ENCODE data around the gene CBFA2T2. TPM values are rescaled to one million over a fixed set of nuclear protein-coding genes. Genes with fewer than 3 reads are reported as not detected.

CBFA2T2 gene
- polyA plus RNA-seq, 3 donors = 1.7 to 9.7 (median 4.9) TPM

DNA sequence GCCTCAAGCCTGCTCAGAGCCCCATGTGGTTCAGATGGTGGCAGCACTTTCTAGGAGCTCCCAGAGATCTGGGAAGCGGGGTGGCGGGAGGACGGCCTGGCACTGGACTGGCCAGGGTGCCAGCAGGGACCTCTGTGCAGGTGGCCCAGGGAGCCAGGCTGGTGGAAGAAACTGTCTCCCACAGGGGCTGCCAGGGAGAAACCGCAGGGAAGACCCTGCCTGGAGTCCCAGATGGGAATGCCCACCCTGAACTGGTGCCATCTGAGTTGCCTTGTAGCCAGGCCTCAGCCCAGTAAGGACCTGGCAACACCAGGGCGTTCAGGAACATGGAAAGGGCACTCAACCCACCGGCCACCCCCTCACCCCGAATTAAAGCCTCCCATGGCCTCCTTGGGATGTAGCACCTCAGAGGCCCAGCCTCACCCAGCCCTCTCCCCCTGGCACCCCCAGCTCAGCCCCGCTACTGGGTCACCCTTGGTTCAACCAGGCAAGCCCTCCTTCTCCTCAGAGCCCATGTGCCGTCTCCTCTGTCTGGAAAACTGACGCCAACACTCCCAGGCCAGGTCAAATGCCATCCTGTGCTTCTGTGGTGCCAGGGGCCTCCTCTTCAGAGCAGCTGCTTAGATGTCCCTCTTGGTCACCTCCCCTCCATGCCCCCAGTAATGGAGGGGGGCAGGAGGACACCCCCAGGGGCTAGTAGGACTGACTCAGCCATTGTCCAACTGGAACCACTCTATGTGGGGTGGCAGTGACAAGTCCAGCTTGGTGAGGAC lies 166.3 kb downstream of the CBFA2T2 start:
- H3K27me3 Mint-ChIP-seq (ENCODE audit: low read depth in 3 of 3) = peaks cover 1 to 8% (median 2%) of the 10 kb centered on the region in 3 donors
- H3K9me3 Mint-ChIP-seq = no peaks in the 10 kb centered on the region
- H3K4me1 Mint-ChIP-seq = peaks cover 6% of the 10 kb centered on the region
- WGBS (ENCODE audit: insufficient coverage) = 99% methylated on average over 10 of the region's 10 CpGs
- H2AFZ ChIP-seq (ENCODE audit: insufficient read depth, low read depth, low read length, poor library complexity, severe bottlenecking) = no peak overlapping the region
- no peaks in the 10 kb centered on the region for H3K36me3 ChIP-seq (replicated peaks in 1 of 2; ENCODE audit: control insufficient read depth in 1 of 2, insufficient read depth in 2 of 2, low read length in 2 of 2)
- H3K27me3 ChIP-seq (ENCODE audit: control insufficient read depth in 2 of 2, insufficient read depth in 2 of 2, low read length in 2 of 2) = no peaks in the 10 kb centered on the region
- intact Hi-C loops (cut with micrococcal nuclease) = no loop called here
- peaks cover 0 to 3% of the 10 kb centered on the region in 2 donors for H3K36me3 Mint-ChIP-seq
- H3K4me3 Mint-ChIP-seq = no peak overlapping the region
- no peaks in the 10 kb centered on the region for H3K9me3 ChIP-seq (replicated peaks in 1 of 2; ENCODE audit: control insufficient read depth in 1 of 2, insufficient read depth in 1 of 2, low read length in 2 of 2)
- DNase-seq = no peak
- H3K4me2 ChIP-seq (replicated peaks; ENCODE audit: extremely low read depth, low read length, poor library complexity, severe bottlenecking) = no peak overlapping the region
- no peaks in the 10 kb centered on the region for H3K79me2 ChIP-seq (ENCODE audit: insufficient read depth, low read length)
- no peak overlapping the region for H3K9ac ChIP-seq (ENCODE audit: insufficient read depth, low read length, poor library complexity, severe bottlenecking)
- no peaks in the 10 kb centered on the region for H4K20me1 ChIP-seq (ENCODE audit: insufficient read depth, low read length)
- TF ChIP-seq, protein P1, sequence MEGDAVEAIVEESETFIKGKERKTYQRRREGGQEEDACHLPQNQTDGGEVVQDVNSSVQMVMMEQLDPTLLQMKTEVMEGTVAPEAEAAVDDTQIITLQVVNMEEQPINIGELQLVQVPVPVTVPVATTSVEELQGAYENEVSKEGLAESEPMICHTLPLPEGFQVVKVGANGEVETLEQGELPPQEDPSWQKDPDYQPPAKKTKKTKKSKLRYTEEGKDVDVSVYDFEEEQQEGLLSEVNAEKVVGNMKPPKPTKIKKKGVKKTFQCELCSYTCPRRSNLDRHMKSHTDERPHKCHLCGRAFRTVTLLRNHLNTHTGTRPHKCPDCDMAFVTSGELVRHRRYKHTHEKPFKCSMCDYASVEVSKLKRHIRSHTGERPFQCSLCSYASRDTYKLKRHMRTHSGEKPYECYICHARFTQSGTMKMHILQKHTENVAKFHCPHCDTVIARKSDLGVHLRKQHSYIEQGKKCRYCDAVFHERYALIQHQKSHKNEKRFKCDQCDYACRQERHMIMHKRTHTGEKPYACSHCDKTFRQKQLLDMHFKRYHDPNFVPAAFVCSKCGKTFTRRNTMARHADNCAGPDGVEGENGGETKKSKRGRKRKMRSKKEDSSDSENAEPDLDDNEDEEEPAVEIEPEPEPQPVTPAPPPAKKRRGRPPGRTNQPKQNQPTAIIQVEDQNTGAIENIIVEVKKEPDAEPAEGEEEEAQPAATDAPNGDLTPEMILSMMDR (IDR thresholded peaks at IDR 0.05) = no peak
- peak overlapping the region in 1 of 7 donors; percentile 68 for H3K27ac Mint-ChIP-seq
- H3K4me3 ChIP-seq (replicated peaks in 1 of 3; ENCODE audit: low read depth in 2 of 3, low read length in 3 of 3) = no peak overlapping the region
- no peaks in the 10 kb centered on the region for H3K4me1 ChIP-seq (ENCODE audit: control insufficient read depth in 1 of 2, insufficient read depth in 2 of 2, low read length in 2 of 2)
- no peak overlapping the region for H3K27ac ChIP-seq (ENCODE audit: low read depth in 1 of 2, low read length in 2 of 2)

DNA sequence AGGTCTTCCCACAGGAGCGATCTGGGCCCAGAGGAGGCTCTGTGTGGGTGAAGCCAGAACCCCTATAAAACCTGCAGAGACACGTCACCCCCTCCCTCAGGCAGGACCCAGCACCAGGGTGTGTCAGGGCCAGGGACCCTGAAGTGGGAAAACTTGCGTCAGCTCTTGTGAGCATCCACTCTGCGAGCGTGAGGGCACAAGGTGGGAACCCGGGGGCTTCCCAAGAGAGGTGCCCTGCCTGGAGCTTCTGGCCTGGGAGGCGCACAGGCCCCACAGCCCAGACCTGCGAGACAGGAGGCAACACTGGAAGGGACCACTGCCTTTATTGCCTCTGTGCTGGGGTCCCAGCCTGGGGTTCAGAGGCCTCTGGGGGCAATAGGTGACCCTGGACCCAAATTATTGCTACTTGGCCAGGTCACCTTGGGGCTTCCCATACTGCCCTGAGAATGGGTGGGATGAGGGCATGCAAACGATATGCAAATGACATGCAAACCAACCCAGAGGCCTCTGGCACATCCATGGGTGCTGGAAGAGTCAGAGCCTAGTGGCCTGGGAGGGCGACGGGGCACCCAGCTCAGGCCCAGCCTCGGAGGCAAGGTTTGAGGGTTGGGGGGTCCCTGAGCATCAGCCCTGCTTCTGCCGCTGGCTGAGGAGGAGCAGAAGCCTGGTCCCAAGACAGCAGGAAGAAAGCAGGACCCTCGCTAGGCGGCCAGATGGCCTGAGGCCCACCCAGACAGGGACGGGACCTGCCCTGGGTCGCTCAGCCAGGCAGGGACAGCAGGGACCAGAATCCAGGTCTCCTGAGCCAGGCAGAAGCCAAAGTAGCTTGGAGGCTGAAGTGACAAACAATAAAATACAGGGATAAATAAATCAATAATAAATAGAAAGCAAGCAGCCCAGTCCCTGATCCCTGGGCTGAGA lies 167.1 kb downstream of the CBFA2T2 start:
- intact Hi-C loops (cut with micrococcal nuclease) = no loop called here
- Histone ChIP-seq H3K27ac (ENCODE audit: low read depth in 1 of 2, low read length in 2 of 2) (no peak overlapping the region), H3K9ac (ENCODE audit: insufficient read depth, low read length, poor library complexity, severe bottlenecking) (no peak overlapping the region), H3K4me2 (replicated peaks; ENCODE audit: extremely low read depth, low read length, poor library complexity, severe bottlenecking) (no peak overlapping the region), H3K9me3 (replicated peaks in 1 of 2; ENCODE audit: control insufficient read depth in 1 of 2, insufficient read depth in 1 of 2, low read length in 2 of 2) (no peaks in the 10 kb centered on the region), H2AFZ (ENCODE audit: insufficient read depth, low read depth, low read length, poor library complexity, severe bottlenecking) (no peak overlapping the region), H3K27me3 (ENCODE audit: control insufficient read depth in 2 of 2, insufficient read depth in 2 of 2, low read length in 2 of 2) (no peaks in the 10 kb centered on the region), H3K36me3 (replicated peaks in 1 of 2; ENCODE audit: control insufficient read depth in 1 of 2, insufficient read depth in 2 of 2, low read length in 2 of 2) (no peaks in the 10 kb centered on the region), H3K4me1 (ENCODE audit: control insufficient read depth in 1 of 2, insufficient read depth in 2 of 2, low read length in 2 of 2) (no peaks in the 10 kb centered on the region), H4K20me1 (ENCODE audit: insufficient read depth, low read length) (no peaks in the 10 kb centered on the region), H3K4me3 (replicated peaks in 1 of 3; ENCODE audit: low read depth in 2 of 3, low read length in 3 of 3) (no peak overlapping the region), H3K79me2 (ENCODE audit: insufficient read depth, low read length) (no peaks in the 10 kb centered on the region)
- no peak for DNase-seq
- peaks cover 0 to 3% of the 10 kb centered on the region in 2 donors for H3K36me3 Mint-ChIP-seq
- H3K27me3 Mint-ChIP-seq (ENCODE audit: low read depth in 3 of 3) = peaks cover 1 to 8% (median 2%) of the 10 kb centered on the region in 3 donors
- 95% methylated on average over 16 of the region's 17 CpGs for WGBS (ENCODE audit: insufficient coverage)
- peak overlapping the region in 1 of 7 donors; percentile 73 for H3K27ac Mint-ChIP-seq
- no peak overlapping the region for H3K4me3 Mint-ChIP-seq
- peaks cover 6% of the 10 kb centered on the region for H3K4me1 Mint-ChIP-seq
- TF ChIP-seq, protein P1 (IDR thresholded peaks at IDR 0.05) = no peak
- H3K9me3 Mint-ChIP-seq = no peaks in the 10 kb centered on the region

Data from CD14-positive monocyte (primary cell).